Smooth muscle cell (in vitro differentiated cells): Measurements from ENCODE around the gene CDC14C. TPM values are rescaled to one million over a fixed set of nuclear protein-coding genes. Genes with fewer than 3 reads are reported as not detected.

Source experiments
- DNase-seq: peaks from one replicate; lab custom pipeline; 2025; ENCODE audit not compliant: unreplicated experiment; lab: John Stamatoyannopoulos, UW
- H2AFZ ChIP-seq: fragments of 200-600 bp; sonication (generic); 2 replicates; pipeline ENCODE4 v1.6.0; 2016; ENCODE audit warnings: antibody characterized with exemption, low read depth, mild to moderate bottlenecking
- H3F3A ChIP-seq: fragments of 200-600 bp; sonication (generic); 2 replicates; pipeline ENCODE4 v1.6.0; 2017; ENCODE audit warnings: antibody characterized with exemption, low read depth
- H3K27ac ChIP-seq: fragments of 200-600 bp; sonication (generic); 2 replicates; pipeline ENCODE4 v1.5.1; 2016; ENCODE audit warnings: low read depth, mild to moderate bottlenecking
- H3K27me3 ChIP-seq: fragments of 200-600 bp; sonication (generic); 2 replicates; pipeline ENCODE4 v1.6.1; 2016; ENCODE audit warnings: low read depth, mild to moderate bottlenecking
- H3K36me3 ChIP-seq: fragments of 200-600 bp; sonication (generic); 2 replicates; pipeline ENCODE4 v1.5.1; 2016; ENCODE audit warnings: low read depth
- H3K4me1 ChIP-seq: fragments of 200-600 bp; sonication (generic); 2 replicates; pipeline ENCODE4 v1.5.1; 2016; ENCODE audit warnings: low read depth
- H3K4me2 ChIP-seq: fragments of 200-600 bp; sonication (generic); 2 replicates; pipeline ENCODE4 v1.6.0; 2016; ENCODE audit warnings: mild to moderate bottlenecking
- H3K4me3 ChIP-seq: fragments of 200-600 bp; sonication (generic); 2 replicates; pipeline ENCODE4 v1.5.1; 2016; ENCODE audit warnings: mild to moderate bottlenecking
- H3K79me2 ChIP-seq: fragments of 200-600 bp; sonication (generic); 2 replicates; pipeline ENCODE4 v1.6.0; 2016; ENCODE audit warnings: low read depth, mild to moderate bottlenecking
- H3K9ac ChIP-seq: fragments of 200-600 bp; sonication (generic); 2 replicates; pipeline ENCODE4 v1.6.0; 2016; ENCODE audit warnings: low read depth
- H3K9me3 ChIP-seq: fragments of 200-600 bp; sonication (generic); replicated peaks from 2 replicates; pipeline ENCODE4 v1.5.1; 2016; ENCODE audit warnings: low read depth
- H4K20me1 ChIP-seq: fragments of 200-600 bp; sonication (generic); 2 replicates; pipeline ENCODE4 v1.6.0; 2016; ENCODE audit warnings: low read depth
- WGBS: methylation state at CpG from one replicate; pipeline ENCODE4 v1.1.7; 2016; ENCODE audit warnings: low lambda C conversion rate; 5-methylcytosine and 5-hydroxymethylcytosine counted together
- polyA plus RNA-seq: library from polyadenylated mRNA; unstranded; fragments of >200 nt; fragmentation: Nextera tagmentation; extraction: Ambion mirVana; gene quantifications from 2 replicates; pipeline ENCODE4 v1.2.1, GENCODE V29; 2016
- total RNA-seq: library from RNA; depleted of rRNA; stranded (reverse); fragments of >200 nt; gene quantifications from 2 replicates; pipeline ENCODE4 v1.2.3, GENCODE V29; 2014
- TF ChIP-seq, protein P1 (sequence below): fragments of 200-600 bp; sonication (generic); IDR thresholded peaks from 2 replicates; pipeline ENCODE4 v1.5.1; 2017; ENCODE audit warnings: borderline replicate concordance, mild to moderate bottlenecking, antibody characterized with exemption; ENCODE audit not compliant: insufficient read depth, poor library complexity, severe bottlenecking

Gene CDC14C
- total RNA-seq (not detected in 2 replicates), polyA plus RNA-seq (not detected in 2 replicates)

GRCh38 chr7:48924433-48924832, at the start of gene CDC14C:
CDC14C (plus strand) TSS chr7:48924547; CDS start chr7:48924673, 126 bp downstream.
- H3K27me3 ChIP-seq = no peaks in the 10 kb centered on the region
- 98% methylated on average over 42 of the region's 46 CpGs for WGBS
- H3K4me3 ChIP-seq = no peak within 1 kb of the TSS
- no peak within 1 kb of the TSS for H3K27ac ChIP-seq
- H4K20me1 ChIP-seq = no peaks in the 10 kb centered on the region
- DNase-seq = no peak
- H2AFZ ChIP-seq = no peak within 1 kb of the TSS
- TF ChIP-seq, protein P1, sequence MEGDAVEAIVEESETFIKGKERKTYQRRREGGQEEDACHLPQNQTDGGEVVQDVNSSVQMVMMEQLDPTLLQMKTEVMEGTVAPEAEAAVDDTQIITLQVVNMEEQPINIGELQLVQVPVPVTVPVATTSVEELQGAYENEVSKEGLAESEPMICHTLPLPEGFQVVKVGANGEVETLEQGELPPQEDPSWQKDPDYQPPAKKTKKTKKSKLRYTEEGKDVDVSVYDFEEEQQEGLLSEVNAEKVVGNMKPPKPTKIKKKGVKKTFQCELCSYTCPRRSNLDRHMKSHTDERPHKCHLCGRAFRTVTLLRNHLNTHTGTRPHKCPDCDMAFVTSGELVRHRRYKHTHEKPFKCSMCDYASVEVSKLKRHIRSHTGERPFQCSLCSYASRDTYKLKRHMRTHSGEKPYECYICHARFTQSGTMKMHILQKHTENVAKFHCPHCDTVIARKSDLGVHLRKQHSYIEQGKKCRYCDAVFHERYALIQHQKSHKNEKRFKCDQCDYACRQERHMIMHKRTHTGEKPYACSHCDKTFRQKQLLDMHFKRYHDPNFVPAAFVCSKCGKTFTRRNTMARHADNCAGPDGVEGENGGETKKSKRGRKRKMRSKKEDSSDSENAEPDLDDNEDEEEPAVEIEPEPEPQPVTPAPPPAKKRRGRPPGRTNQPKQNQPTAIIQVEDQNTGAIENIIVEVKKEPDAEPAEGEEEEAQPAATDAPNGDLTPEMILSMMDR = no peak
- no peaks in the 10 kb centered on the region for H3K4me1 ChIP-seq
- H3K9ac ChIP-seq = no peak within 1 kb of the TSS
- H3K9me3 ChIP-seq = no peaks in the 10 kb centered on the region
- H3K36me3 ChIP-seq = no peaks in the 10 kb centered on the region
- no peaks in the 10 kb centered on the region for H3F3A ChIP-seq
- H3K79me2 ChIP-seq = no peaks in the 10 kb centered on the region
- H3K4me2 ChIP-seq = no peak within 1 kb of the TSS

DNA sequence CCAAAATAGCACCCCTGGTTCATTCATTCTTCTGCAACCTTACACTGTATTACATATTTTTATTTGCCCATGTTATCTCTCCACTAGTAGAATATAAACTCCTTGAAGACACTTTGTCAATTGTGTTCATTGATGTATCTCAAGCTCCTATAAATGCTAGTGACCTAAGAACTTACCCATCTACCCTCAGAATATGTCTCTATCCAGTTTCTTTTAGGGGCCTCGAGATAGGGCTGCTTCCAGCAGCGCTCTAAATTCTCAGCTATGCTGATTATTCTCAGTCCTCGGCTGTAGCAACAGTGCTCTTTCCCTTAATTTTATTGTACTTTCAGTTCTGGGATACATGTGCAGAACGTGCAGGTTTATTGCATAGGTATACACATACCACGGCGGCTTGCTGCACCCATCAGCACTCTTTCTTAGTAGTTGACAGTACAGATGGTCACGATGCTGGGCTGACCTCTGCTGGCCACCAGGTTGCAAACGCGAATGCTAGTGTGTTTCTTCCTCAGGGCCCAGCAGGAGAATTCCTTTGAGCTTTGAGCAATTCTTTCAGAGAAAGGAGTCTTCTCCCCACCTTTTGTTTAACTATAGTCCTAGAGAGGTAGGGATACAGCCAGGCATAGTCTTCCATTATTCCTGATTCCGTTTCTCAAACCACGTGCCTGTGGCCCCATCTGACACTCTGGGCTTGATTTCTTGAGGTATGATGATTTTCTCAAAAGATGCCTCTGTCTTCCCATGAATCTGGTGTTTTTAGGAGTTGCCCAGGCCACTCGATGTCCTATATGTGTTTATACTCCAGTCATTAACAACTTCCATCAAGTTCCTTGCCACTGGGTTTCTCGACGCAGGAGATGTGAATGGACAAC, 49.1 kb upstream of the CDC14C start:
- H3K4me3 ChIP-seq = no peak overlapping the region
- no peak overlapping the region for H3K4me2 ChIP-seq
- H3K9me3 ChIP-seq = no peaks in the 10 kb centered on the region
- DNase-seq = no peak
- 48% methylated on average over 14 of the region's 14 CpGs for WGBS
- TF ChIP-seq, protein P1 = peak; percentile 51
- no peaks in the 10 kb centered on the region for H4K20me1 ChIP-seq
- no peak overlapping the region for H2AFZ ChIP-seq
- no peaks in the 10 kb centered on the region for H3K4me1 ChIP-seq
- no peak overlapping the region for H3K27ac ChIP-seq
- no peaks in the 10 kb centered on the region for H3F3A ChIP-seq
- no peaks in the 10 kb centered on the region for H3K79me2 ChIP-seq
- H3K36me3 ChIP-seq = no peaks in the 10 kb centered on the region
- H3K27me3 ChIP-seq = no peaks in the 10 kb centered on the region
- H3K9ac ChIP-seq = no peak overlapping the region

- Histone ChIP-seq H3K4me2 (no peak overlapping the region), H3K79me2 (no peaks in the 10 kb centered on the region), H3K36me3 (no peaks in the 10 kb centered on the region), H3K9me3 (no peaks in the 10 kb centered on the region), H3K27me3 (no peaks in the 10 kb centered on the region), H3K4me3 (no peak overlapping the region), H3K4me1 (no peaks in the 10 kb centered on the region), H3K27ac (no peak overlapping the region), H3F3A (no peaks in the 10 kb centered on the region), H3K9ac (no peak overlapping the region), H2AFZ (no peak overlapping the region), H4K20me1 (no peaks in the 10 kb centered on the region)
- DNase-seq = no peak
- TF ChIP-seq, protein P1 = no peak
- 92% methylated on average over 3 of the region's 3 CpGs for WGBS
Measured at GRCh38 chr7:48876087-48876486, 48.3 kb upstream of the CDC14C start.
